GM18526 (cell line): ENCODE measurements around the gene MKRN2.

ENCODE experiments used
- POLR2A ChIP-seq: IDR thresholded peaks from 3 replicates; pipeline ENCODE4 v1.6.1; 2011; ENCODE audit not compliant: insufficient read length; ENCODE audit errors: extremely low read depth

The MKRN2 gene

GRCh38 chr3:12630292-12630691, 73.4 kb downstream of the MKRN2 start:
- no peak for TF ChIP-seq POLR2A

GRCh38 chr3:12632523-12632922, 75.6 kb downstream of the MKRN2 start:
- no peak for TF ChIP-seq POLR2A

GRCh38 chr3:12633108-12633507, 76.2 kb downstream of the MKRN2 start:
- TF ChIP-seq POLR2A = no peak
